Measurements from ENCODE around the gene IL17C.
A peak's percentile ranks its signal among the peaks of the same experiment; 100 is the strongest.

IL17C gene

GRCh38 chr16:88599825-88600538, 38.4 kb upstream of the IL17C start:
- DNase-seq (ENCODE audit: low read depth in 2 of 2): peak in 1 of 2 donors; percentile 5
- no peak overlapping the region for H3K4me3 ChIP-seq (replicated peaks in 1 of 2; ENCODE audit: low read depth in 2 of 2, low read length in 2 of 2)
- TF ChIP-seq, protein P1, sequence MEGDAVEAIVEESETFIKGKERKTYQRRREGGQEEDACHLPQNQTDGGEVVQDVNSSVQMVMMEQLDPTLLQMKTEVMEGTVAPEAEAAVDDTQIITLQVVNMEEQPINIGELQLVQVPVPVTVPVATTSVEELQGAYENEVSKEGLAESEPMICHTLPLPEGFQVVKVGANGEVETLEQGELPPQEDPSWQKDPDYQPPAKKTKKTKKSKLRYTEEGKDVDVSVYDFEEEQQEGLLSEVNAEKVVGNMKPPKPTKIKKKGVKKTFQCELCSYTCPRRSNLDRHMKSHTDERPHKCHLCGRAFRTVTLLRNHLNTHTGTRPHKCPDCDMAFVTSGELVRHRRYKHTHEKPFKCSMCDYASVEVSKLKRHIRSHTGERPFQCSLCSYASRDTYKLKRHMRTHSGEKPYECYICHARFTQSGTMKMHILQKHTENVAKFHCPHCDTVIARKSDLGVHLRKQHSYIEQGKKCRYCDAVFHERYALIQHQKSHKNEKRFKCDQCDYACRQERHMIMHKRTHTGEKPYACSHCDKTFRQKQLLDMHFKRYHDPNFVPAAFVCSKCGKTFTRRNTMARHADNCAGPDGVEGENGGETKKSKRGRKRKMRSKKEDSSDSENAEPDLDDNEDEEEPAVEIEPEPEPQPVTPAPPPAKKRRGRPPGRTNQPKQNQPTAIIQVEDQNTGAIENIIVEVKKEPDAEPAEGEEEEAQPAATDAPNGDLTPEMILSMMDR (IDR thresholded peaks at IDR 0.05; ENCODE audit: low read depth, low read length): no peak

- no peak for DNase-seq (ENCODE audit: low read depth in 2 of 2)
- no peak overlapping the region for H3K4me3 ChIP-seq (replicated peaks in 1 of 2; ENCODE audit: low read depth in 2 of 2, low read length in 2 of 2)
- TF ChIP-seq, protein P1 (IDR thresholded peaks at IDR 0.05; ENCODE audit: low read depth, low read length): no peak
These were observed 37.9 kb upstream of the IL17C start for GRCh38 chr16:88600539-88600896.

GRCh38 chr16:88601313-88602036, 36.9 kb upstream of the IL17C start:
- no peak overlapping the region for H3K4me3 ChIP-seq (replicated peaks in 1 of 2; ENCODE audit: low read depth in 2 of 2, low read length in 2 of 2)
- DNase-seq (ENCODE audit: low read depth in 2 of 2): no peak
- TF ChIP-seq, protein P1 (IDR thresholded peaks at IDR 0.05; ENCODE audit: low read depth, low read length): no peak

DNA sequence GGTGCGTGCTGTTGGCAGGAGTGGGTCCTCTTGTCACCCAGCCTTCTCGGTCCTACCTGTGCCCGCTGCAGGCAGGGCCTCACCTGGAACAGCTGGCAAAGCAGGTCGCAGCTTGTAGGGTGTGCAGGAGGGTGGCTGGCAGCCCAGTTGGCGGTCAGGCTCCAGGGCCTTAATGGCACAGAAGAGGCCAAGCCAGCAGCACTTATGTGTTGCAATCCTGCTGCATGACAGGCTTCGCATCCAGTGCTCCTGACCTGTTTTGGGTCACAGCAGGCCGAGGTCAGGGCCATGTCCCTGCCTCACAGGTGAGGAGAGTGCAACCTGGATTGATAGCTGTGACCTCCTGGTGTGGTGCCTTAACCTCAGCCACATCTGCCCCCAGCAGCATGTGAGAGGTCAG, 36.3 kb upstream of the IL17C start:
- no peak for DNase-seq (ENCODE audit: low read depth in 2 of 2)
- H3K4me3 ChIP-seq (replicated peaks in 1 of 2; ENCODE audit: low read depth in 2 of 2, low read length in 2 of 2): no peak overlapping the region
- TF ChIP-seq, protein P1 (IDR thresholded peaks at IDR 0.05; ENCODE audit: low read depth, low read length): no peak

GRCh38 chr16:88605186-88606147, 32.9 kb upstream of the IL17C start:
- DNase-seq (ENCODE audit: low read depth in 2 of 2): no peak
- H3K4me3 ChIP-seq (replicated peaks in 1 of 2; ENCODE audit: low read depth in 2 of 2, low read length in 2 of 2): no peak overlapping the region
- TF ChIP-seq, protein P1 (IDR thresholded peaks at IDR 0.05; ENCODE audit: low read depth, low read length): no peak

- no peak for DNase-seq (ENCODE audit: low read depth in 2 of 2)
- TF ChIP-seq, protein P1 (IDR thresholded peaks at IDR 0.05; ENCODE audit: low read depth, low read length): no peak
- no peak overlapping the region for H3K4me3 ChIP-seq (replicated peaks in 1 of 2; ENCODE audit: low read depth in 2 of 2, low read length in 2 of 2)
These were observed 32.1 kb upstream of the IL17C start for GRCh38 chr16:88606148-88606757.

Measured in cardiac fibroblast (primary cell).